GM10266 (cell line): ENCODE results near the gene PDE1A.

Source experiments
- DNase-seq: peaks from one replicate; pipeline ENCODE4 v3.0.0; 2012; ENCODE audit errors: extremely low spot score
- TF ChIP-seq, protein P1 (sequence below): IDR thresholded peaks from 2 replicates; pipeline ENCODE4 v1.5.1; 2012; ENCODE audit warnings: mild to moderate bottlenecking, low read depth; ENCODE audit not compliant: control insufficient read depth, insufficient read depth; ENCODE audit errors: missing control alignments

The PDE1A gene

DNA sequence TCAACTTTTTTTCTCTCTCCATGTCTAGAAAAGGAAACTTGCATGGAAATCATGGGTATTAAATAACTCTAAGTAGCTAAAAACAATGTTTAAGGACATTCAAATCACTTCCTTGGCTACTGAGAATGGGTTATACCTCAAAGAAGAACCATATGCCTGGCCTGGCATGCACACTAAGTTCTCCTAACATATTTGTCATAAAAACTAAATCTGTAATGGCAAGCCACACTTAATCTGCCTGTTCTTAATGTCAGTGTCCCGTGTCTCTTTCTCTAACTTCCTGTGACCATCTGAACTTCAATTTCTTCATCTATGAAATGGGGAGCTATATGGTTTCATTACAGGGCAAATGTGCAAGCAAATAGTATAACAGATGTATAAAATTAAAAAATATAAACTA is 11.1 kb downstream of the PDE1A start:
- TF ChIP-seq, protein P1, sequence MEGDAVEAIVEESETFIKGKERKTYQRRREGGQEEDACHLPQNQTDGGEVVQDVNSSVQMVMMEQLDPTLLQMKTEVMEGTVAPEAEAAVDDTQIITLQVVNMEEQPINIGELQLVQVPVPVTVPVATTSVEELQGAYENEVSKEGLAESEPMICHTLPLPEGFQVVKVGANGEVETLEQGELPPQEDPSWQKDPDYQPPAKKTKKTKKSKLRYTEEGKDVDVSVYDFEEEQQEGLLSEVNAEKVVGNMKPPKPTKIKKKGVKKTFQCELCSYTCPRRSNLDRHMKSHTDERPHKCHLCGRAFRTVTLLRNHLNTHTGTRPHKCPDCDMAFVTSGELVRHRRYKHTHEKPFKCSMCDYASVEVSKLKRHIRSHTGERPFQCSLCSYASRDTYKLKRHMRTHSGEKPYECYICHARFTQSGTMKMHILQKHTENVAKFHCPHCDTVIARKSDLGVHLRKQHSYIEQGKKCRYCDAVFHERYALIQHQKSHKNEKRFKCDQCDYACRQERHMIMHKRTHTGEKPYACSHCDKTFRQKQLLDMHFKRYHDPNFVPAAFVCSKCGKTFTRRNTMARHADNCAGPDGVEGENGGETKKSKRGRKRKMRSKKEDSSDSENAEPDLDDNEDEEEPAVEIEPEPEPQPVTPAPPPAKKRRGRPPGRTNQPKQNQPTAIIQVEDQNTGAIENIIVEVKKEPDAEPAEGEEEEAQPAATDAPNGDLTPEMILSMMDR: no peak
- DNase-seq: no peak

DNA sequence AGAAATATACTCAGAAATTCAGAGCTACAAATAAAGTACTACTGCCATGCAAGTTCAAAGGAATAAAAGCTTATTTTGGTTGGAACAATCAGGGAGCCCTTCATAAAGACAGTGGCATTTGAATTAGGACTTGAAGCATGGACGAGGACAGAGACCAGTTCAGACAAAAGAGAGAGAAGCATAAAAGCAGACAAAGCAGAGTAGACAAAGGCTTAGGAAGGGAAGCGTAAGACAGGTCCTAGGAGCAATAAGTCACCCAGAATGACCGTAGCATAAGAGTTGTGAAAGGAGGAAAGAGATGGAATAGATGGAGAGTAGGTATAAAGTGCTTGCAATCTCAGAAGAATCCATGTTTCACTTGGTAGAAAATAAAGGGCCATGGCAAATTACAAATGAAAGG is 14.0 kb downstream of the PDE1A start:
- TF ChIP-seq, protein P1: no peak
- no peak for DNase-seq

DNA sequence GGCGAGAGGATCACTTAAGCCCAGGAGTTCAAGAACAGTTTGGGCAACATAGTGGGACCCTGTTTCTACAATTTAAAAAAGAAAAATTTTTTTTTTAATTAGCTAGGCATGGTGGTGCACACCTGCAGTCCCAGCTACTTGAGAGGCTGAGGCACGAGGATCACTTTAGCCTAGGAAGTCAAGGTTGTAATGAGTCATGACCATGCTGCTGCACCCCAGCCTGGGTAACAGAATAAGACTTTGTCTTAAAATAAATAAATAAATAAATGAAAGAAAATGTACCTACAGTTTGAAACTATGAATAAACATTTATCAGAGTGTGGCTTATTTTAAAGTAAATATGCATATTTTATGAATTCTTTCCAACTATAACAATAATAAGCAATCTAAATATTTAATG is 16.7 kb downstream of the PDE1A start:
- TF ChIP-seq, protein P1: no peak
- no peak for DNase-seq

DNA sequence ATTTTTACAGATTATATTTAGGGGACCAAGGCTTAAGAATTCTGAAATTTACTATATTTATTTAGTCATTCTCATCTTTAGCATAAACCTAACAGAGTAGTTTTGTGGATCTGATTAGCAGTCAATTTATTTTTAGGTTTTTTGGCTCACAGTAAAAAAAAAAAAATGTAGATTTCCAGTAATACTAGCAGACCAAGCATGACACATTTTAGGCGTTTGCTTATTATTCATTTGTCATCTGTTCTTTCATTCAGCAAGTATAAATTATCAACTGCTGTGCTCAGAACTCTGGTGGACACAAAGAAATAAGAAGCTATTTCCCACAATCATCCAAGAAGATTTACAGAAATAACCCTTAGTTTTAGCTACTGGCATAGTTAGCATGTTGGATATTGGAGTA is 20.6 kb downstream of the PDE1A start:
- DNase-seq: no peak
- TF ChIP-seq, protein P1: no peak

GRCh38 chr2:182404975-182405561 is 21.8 kb downstream of the PDE1A start:
- TF ChIP-seq, protein P1: no peak
- DNase-seq: no peak

DNA sequence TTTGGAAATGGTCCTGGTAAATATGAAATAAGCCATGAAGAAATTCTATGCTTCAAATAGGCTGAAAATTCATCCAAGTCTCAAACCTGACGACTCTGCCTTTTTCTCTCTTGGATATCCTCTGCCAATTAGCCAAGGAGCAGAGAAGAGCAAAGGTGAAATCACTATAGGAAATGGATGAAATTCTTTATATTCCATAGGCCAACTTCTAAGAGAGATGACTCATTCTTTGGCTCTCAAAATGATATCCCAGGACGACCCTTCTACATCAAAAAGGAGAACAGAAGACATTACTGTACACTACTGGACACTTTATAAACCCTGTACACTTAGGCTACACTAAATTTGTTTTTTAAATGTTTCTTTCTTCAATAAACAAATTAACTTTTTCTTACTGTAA is 22.7 kb downstream of the PDE1A start:
- TF ChIP-seq, protein P1: no peak
- no peak for DNase-seq

DNA sequence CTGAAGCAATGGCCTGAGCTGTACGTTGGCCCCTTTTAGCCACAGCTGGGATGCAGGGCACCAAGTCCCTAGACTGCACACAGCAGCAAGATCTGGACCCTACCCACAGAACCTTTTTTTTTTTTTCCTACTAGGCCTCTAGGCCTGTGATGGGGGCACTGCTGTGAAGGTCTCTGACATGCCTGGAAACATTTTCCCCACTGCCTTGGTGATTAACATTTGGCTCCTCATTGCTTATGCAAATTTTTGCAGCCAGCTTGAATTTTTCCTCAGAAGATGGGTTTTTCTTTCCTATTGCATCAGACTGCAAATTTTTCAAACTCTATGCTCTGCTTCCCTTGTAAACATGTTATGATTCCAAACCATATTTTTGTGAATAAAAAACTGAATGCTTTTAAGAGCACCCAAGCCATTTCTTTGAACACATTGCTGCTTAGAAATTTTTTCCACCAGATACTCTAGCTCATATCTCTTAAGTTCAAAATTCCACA is 33.5 kb downstream of the PDE1A start:
- no peak for DNase-seq
- TF ChIP-seq, protein P1: no peak
